Activated T-helper 9 cell treated with anti-CD3 and anti-CD28 coated beads, Interleukin-2, amount 50 U/mL, for 16 hours (primary cell): ENCODE measurements around the gene USP17L28.
"Not testable (repeated sequence)": the region's sequence is repeated elsewhere in the genome, so short reads cannot be mapped to it uniquely, and the experiment has no call there.

ENCODE experiments used
- DNase-seq: peaks from one replicate; pipeline ENCODE4 v3.0.0-alpha.2; 2020; ENCODE audit warnings: low read depth

Gene USP17L28, protein sequence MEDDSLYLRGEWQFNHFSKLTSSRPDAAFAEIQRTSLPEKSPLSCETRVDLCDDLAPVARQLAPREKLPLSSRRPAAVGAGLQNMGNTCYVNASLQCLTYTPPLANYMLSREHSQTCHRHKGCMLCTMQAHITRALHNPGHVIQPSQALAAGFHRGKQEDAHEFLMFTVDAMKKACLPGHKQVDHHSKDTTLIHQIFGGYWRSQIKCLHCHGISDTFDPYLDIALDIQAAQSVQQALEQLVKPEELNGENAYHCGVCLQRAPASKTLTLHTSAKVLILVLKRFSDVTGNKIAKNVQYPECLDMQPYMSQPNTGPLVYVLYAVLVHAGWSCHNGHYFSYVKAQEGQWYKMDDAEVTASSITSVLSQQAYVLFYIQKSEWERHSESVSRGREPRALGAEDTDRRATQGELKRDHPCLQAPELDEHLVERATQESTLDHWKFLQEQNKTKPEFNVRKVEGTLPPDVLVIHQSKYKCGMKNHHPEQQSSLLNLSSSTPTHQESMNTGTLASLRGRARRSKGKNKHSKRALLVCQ

DNA sequence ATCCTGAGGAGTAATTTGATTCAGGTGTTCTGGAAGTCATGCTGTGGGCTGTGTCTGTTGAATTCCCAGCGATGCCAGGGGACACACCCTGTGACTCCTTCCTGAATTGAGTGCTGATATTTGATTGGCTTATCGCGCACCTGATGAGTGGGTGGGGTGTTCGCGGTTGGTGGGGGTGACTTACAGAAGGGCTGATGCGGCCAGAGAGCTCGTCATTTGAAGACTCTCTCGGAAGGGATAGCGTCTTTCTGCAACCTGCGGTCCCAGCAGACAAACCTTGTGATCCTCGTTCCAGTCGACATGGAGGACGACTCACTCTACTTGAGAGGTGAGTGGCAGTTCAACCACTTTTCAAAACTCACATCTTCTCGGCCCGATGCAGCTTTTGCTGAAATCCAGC is at the start of gene USP17L28:
TSS of gene USP17L28 (plus strand) at position 301 of the 400 bp plus-strand sequence. CDS start at position 301, 0 bp downstream.
- not testable (repeated sequence) for DNase-seq

DNA sequence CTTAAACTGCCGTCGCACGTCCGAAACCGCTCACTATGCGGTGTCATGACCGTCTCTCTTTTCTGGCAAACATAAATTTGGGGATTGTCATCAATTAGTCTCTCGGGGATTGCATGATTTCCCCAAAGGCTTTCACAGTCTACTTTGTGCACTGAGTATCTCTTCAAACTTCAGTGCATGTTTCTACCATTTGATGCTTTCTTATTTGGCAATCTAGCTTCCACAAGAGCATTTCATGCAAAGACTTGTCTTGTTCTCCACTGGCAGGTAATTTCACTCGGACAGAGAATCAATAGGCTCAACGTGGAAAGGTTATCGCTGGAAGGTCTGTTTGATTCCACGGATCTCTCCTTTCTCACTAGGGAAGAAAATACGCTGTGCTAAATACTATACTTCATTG is 24.5 kb upstream of the USP17L28 start:
- DNase-seq: not testable (repeated sequence)

- not testable (repeated sequence) for DNase-seq
Observed at GRCh38 chr4:9324865-9325264, 23.8 kb upstream of the USP17L28 start, which contains the start of gene USP17L24. TSS of gene USP17L24 (plus strand) at chr4:9325165. CDS start at chr4:9325165, 0 bp downstream.

DNA sequence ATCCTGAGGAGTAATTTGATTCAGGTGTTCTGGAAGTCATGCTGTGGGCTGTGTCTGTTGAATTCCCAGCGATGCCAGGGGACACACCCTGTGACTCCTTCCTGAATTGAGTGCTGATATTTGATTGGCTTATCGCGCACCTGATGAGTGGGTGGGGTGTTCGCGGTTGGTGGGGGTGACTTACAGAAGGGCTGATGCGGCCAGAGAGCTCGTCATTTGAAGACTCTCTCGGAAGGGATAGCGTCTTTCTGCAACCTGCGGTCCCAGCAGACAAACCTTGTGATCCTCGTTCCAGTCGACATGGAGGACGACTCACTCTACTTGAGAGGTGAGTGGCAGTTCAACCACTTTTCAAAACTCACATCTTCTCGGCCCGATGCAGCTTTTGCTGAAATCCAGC is 19.1 kb upstream of the USP17L28 start, which contains the start of gene USP17L25:
TSS of gene USP17L25 (plus strand) at position 301 of the 400 bp plus-strand sequence. CDS start at position 301, 0 bp downstream.
- DNase-seq: not testable (repeated sequence)

GRCh38 chr4:9334358-9334757 is 14.3 kb upstream of the USP17L28 start, which contains the start of gene USP17L26:
TSS of gene USP17L26 (plus strand) at chr4:9334658. CDS start at chr4:9334658, 0 bp downstream.
- not testable (repeated sequence) for DNase-seq

GRCh38 chr4:9339103-9339502 is 9.6 kb upstream of the USP17L28 start, which contains the start of gene USP17L5:
TSS of gene USP17L5 (plus strand) at chr4:9339403. CDS start at chr4:9339403, 0 bp downstream.
- not testable (repeated sequence) for DNase-seq

DNA sequence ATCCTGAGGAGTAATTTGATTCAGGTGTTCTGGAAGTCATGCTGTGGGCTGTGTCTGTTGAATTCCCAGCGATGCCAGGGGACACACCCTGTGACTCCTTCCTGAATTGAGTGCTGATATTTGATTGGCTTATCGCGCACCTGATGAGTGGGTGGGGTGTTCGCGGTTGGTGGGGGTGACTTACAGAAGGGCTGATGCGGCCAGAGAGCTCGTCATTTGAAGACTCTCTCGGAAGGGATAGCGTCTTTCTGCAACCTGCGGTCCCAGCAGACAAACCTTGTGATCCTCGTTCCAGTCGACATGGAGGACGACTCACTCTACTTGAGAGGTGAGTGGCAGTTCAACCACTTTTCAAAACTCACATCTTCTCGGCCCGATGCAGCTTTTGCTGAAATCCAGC is 4.8 kb upstream of the USP17L28 start, which contains the start of gene USP17L27:
TSS of gene USP17L27 (plus strand) at position 301 of the 400 bp plus-strand sequence. CDS start at position 301, 0 bp downstream.
- not testable (repeated sequence) for DNase-seq

DNA sequence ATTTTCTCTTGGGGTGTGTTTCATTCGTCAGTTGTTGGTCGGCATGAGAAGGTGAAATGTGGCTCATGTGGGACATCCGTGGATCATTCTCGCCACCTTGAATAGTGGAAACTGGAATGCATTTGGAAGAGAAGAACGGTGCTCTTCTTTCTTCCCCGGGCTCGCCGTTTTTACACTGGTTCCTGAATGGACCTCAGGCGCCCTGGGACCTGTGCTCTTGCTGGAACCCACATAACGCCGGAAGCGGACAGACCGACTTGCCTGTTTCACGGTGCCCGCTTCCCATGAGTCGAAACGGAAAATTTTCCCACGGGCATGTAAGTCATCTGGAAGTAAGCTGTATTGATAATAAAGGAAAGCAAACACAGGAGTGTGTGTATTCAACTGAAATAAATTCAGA is 2.2 kb downstream of the USP17L28 start:
- DNase-seq: not testable (repeated sequence)

DNA sequence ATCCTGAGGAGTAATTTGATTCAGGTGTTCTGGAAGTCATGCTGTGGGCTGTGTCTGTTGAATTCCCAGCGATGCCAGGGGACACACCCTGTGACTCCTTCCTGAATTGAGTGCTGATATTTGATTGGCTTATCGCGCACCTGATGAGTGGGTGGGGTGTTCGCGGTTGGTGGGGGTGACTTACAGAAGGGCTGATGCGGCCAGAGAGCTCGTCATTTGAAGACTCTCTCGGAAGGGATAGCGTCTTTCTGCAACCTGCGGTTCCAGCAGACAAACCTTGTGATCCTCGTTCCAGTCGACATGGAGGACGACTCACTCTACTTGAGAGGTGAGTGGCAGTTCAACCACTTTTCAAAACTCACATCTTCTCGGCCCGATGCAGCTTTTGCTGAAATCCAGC is 4.6 kb downstream of the USP17L28 start, which contains the start of gene USP17L29:
TSS of gene USP17L29 (plus strand) at position 301 of the 400 bp plus-strand sequence. CDS start at position 301, 0 bp downstream.
- DNase-seq: not testable (repeated sequence)

- DNase-seq: not testable (repeated sequence)
Observed at GRCh38 chr4:9362829-9363228, 14.1 kb downstream of the USP17L28 start, which contains the start of gene USP17L30. TSS of gene USP17L30 (plus strand) at chr4:9363129. CDS start at chr4:9363129, 0 bp downstream.

DNA sequence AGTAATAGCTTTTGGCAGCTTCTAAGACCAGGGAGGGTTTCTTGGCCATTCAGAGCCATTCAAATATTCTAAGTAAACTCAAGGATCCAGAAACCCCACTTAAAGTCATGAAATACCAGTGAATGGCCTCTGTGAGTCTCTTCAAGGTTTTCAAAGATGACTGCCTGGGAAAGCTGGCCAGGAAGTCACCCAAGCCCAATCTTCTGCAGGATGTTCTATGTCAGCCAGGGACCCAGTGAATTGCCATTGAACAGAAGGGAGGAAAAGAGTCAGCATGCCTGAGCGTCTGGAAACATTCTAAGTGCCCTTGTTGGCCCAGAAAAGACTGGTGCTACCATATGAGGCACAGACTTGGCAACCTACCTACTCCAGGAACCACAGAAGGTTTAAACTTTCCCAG is 31.2 kb downstream of the USP17L28 start:
- not testable (repeated sequence) for DNase-seq

GRCh38 chr4:9381012-9381534 is 32.4 kb downstream of the USP17L28 start:
- not testable (repeated sequence) for DNase-seq

GRCh38 chr4:9384126-9384525 is 35.4 kb downstream of the USP17L28 start:
- DNase-seq: no peak

DNA sequence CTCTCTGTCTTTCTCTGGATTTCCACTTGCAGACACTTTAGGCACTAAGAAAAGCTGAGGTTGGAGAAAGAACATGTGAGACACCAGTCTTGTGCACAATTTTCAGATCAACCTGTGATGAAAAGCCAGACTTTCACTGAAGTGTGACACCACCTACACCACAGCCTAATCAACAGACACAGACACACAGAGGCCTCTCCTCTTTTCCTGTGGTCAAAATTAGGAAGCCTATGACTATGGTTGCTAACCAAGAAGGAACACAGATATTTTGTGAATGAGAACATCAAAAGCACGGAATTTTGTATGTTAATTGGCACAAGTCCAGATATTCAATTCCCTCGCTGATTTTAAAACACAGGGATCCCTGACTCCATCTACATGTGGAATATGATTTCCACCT is 40.3 kb downstream of the USP17L28 start:
- DNase-seq: not testable (repeated sequence)
